NCI-H82 (cell line): Measurements from ENCODE around the gene CTAGE1.
A peak's percentile ranks its signal among the peaks of the same experiment; 100 is the strongest.
"Not testable (repeated sequence)": the region's sequence is repeated elsewhere in the genome, so short reads cannot be mapped to it uniquely, and the experiment has no call there.

ENCODE experiments used
- DNase-seq: peaks from one replicate; lab custom pipeline; 2025; lab: John Stamatoyannopoulos, UW

CTAGE1 gene, protein sequence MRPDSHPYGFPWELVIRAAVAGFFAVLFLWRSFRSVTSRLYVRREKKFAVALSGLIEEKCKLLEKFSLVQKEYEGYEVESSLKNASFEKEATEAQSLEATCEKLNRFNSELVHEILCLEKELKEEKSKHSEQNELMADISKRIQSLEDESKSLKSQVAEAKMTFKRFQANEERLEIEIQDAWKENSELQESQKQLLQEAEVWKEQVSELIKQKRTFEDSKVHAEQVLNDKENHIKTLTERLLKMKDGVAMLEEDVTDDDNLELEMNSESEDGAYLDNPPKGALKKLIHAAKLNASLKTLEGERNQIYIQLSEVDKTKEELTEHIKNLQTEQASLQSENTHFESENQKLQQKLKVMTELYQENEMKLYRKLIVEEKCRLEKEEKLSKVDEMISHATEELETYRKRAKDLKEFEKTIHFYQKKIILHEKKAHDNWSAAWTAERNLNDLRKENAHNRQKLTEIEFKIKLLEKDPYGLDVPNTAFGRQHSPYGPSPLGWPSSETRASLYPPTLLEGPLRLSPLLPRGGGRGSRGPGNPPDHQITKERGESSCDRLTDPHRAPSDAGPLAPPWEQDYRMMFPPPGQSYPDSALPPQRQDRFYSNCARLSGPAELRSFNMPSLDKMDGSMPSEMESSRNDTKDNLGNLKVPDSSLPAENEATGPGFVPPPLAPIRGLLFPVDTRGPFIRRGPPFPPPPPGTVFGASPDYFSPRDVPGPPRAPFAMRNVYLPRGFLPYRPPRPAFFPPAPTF

GRCh38 chr18:22417496-22418188 lies at the start of gene CTAGE1:
Gene CTAGE1 (minus strand): TSS chr18:22417915. CDS start chr18:22417811, 104 bp downstream.
- DNase-seq: no peak

GRCh38 chr18:22466608-22467395 lies 49.1 kb upstream of the CTAGE1 start:
- no peak for DNase-seq

GRCh38 chr18:22465859-22466457 lies 48.2 kb upstream of the CTAGE1 start:
- DNase-seq: no peak

- DNase-seq: no peak
Measured at GRCh38 chr18:22463076-22463475, 45.4 kb upstream of the CTAGE1 start.

DNA sequence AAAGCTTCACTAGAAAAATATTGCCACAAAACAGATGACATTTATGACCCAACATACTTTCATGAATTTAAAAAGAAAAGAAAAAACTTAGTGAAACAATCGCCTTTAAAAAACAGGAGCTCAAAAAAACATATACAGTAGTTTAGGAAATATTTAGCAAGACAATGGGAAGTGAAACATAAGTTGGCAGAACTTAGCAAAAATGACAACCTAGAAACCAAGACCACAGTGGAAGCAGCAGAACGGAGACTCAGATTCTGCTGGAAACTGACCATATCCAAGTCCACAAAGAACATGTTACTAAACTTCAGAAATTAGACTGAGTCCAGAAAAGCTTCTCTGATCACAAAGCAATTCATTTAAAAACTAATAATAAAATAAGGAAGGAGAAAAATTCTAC lies 41.8 kb upstream of the CTAGE1 start:
- no peak for DNase-seq

GRCh38 chr18:22457524-22457923 lies 39.8 kb upstream of the CTAGE1 start:
- no peak for DNase-seq

GRCh38 chr18:22456547-22456946 lies 38.8 kb upstream of the CTAGE1 start:
- no peak for DNase-seq

DNA sequence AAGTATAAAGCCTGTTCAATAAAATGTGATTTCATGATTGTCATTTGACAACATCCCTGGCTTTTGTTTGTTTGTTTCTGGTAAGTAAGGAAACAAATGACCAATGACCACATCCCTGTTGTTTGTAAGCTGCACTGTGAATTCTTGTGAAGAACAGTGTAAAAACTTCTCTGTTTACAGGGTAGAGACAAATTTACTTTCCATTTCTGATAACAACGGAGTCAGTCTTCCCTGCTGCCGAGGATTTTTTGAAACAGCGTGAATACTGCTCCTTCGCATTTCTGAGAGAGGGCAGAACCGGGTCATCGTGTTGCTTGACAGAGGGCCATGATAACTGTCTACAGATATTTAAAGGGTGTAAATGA lies 38.4 kb upstream of the CTAGE1 start:
- no peak for DNase-seq

- no peak for DNase-seq
Measured at GRCh38 chr18:22455425-22456115, 37.9 kb upstream of the CTAGE1 start.

GRCh38 chr18:22453315-22453714 lies 35.6 kb upstream of the CTAGE1 start:
- DNase-seq: no peak

- peak; percentile 33 for DNase-seq
Measured at GRCh38 chr18:22452226-22452668, 34.5 kb upstream of the CTAGE1 start.

DNA sequence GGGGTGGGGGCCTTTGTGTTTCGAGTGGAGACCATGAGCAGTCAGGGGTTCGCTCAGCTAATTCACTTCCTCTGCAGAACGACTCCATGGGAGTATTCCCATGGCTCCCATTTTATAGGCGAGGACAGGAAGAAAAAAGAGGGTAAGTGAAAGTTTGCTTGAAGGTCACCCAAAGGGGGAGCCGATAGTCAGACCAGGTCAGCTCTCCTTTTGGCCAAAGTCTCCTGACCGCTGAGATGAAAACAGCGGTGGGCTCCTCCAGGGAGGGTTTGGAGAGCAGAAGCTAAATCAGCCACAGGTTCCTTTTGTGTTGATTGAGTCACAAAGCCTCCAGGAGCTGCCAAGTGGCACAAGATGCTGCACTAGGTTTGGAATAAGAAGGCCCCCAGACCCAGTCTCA lies 34.1 kb upstream of the CTAGE1 start:
- DNase-seq: peak; percentile 33

GRCh38 chr18:22450766-22451165 lies 33.1 kb upstream of the CTAGE1 start:
- not testable (repeated sequence) for DNase-seq

DNA sequence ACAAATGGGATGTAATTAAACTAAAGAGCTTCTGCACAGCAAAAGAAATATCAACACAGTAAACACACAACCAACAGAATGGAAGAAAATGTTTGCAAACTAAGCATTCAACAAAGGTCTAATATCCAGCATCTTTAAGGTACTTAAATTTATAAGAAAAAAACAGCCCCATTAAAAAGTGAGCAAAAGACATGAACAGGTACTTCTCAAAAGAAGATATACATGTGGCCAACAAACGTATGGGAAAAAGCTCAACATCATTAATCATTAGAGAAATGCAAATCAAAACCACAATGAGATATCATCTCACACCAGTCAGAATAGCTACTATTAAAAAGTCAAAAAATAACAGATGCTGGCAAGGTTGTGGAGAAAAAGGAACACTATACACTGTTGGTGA lies 32.6 kb upstream of the CTAGE1 start:
- not testable (repeated sequence) for DNase-seq

- not testable (repeated sequence) for DNase-seq
Measured at GRCh38 chr18:22449753-22450152, 32.0 kb upstream of the CTAGE1 start.

- no peak for DNase-seq
Measured at GRCh38 chr18:22448238-22448637, 30.5 kb upstream of the CTAGE1 start.

GRCh38 chr18:22447792-22448191 lies 30.1 kb upstream of the CTAGE1 start:
- no peak for DNase-seq

DNA sequence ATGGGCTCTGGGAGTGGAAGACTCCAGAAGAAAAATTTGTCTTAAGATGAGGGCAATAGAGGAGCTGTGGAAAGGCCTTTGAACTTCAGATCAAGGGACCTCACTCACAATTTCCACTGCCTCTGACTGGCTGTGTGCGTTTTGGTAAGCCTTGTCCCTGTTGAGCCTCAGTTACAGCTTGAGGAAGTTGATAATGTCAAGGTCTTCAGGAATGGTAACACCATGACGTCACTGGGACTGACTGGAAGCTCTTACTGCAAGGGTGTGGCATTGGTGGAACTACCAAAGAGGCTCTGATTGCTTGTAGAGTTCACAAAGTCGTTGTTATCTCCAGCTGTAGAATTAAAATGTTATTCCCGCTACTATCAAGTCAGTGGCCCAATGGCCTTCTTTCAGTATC lies 29.2 kb upstream of the CTAGE1 start:
- DNase-seq: no peak

DNA sequence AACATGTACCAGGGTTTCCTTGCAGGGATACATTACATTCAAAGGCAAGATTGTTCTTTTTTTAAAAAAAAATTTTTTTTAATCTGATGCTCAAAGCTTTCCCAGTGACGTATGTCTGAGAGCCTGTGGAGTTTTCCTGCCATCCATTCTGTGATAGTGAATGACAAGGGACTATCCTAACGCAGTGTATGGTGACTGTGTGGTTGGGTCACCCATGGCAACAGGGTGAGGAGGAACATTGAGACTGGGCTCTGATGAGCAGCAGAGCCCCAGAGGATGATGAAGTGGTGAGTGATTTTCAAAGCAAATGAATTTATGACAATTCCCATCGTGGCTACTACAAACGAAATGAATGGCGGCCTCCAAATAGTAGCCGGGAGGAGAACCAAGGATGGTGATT lies 28.6 kb upstream of the CTAGE1 start:
- DNase-seq: no peak

- no peak for DNase-seq
Measured at GRCh38 chr18:22441638-22442037, 23.9 kb upstream of the CTAGE1 start.

DNA sequence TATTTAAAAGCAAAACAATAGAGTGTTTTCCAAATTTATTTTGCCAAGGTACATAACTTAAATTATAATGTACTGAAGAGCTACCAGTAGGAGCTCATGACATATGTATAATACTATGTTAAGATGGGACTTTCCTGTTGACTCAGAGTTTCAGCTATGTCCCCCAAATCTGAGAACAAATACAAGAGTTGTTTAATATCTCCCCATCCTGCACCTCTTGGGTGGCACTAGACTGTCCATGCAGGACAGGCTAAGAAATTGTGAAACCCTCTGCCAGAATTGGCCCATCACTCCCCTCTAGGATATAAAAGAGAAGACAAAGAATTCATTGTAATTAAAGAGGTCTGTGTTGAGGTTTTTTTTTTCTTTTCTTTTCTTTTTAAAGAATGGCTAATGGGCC lies 21.7 kb upstream of the CTAGE1 start:
- DNase-seq: no peak
